Measurements from ENCODE around the gene WNT8A.

GRCh38 chr5:138115254-138115653, 31.4 kb downstream of the WNT8A start:
- TF ChIP-seq CTCF (IDR thresholded peaks at IDR 0.05): no peak
- no peak for TF ChIP-seq POLR2AphosphoS5 (IDR thresholded peaks at IDR 0.05)
- TF ChIP-seq EP300 (IDR thresholded peaks at IDR 0.05): no peak
